ENCODE measurements around the gene KIDINS220. TPM values are rescaled to one million over a fixed set of nuclear protein-coding genes. Genes with fewer than 3 reads are reported as not detected.

KIDINS220 gene
- total and polyA plus RNA-seq, 4 donors = 8.1 to 50.9 (median 30.8) TPM

DNA sequence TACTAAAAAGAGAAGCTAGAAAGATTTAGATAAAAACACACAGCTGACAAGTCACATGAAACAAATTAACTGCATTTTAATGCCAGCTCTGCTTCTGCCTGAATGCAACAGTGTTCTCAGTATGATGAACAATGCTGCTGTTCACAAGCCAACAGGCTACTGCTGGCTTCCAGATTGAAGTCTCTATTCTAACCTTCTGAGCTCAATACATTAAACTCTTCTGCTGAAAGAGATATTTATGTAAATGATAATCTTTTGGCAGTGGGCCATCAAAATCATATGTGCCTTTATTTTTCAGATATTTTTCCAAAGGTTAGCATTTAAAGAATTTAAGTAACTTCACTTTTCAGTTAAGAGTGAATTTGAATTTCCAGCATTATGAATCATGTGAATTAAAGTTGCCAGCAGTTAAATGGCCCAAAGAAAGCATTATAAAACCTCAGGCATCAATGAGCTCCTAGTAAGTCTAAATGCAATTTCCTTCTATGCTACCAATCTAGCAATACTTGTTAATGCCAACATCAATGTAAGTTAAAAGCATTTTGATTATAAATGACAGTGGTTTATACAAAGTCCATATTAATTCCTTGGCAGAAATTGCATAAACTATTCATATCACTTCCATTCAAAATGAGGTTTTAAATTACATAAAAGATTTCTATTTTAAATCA lies 83.2 kb downstream of the KIDINS220 start:
- no peak for DNase-seq (ENCODE audit: low spot score)

DNA sequence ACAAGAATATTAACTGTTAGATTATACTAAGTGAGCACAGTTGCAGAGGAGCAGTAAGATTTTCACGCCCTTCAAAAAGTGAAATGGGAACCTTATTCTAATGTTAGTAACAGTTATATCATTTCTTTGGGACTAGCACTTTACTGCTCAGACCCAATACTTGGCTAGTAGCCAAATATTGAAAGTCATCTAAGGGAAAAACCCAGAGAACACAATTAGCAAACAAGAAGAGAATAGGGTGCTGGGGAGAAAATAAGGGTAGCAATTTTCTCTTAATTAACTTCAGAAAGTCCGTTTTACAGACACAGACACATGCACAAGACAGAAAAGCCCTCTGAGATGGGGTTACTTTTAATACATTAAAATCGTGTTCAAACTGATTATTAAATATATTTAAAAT lies 83.8 kb downstream of the KIDINS220 start:
- WGBS = 94% methylated on average over 3 of the region's 3 CpGs
- TF ChIP-seq, protein P1, sequence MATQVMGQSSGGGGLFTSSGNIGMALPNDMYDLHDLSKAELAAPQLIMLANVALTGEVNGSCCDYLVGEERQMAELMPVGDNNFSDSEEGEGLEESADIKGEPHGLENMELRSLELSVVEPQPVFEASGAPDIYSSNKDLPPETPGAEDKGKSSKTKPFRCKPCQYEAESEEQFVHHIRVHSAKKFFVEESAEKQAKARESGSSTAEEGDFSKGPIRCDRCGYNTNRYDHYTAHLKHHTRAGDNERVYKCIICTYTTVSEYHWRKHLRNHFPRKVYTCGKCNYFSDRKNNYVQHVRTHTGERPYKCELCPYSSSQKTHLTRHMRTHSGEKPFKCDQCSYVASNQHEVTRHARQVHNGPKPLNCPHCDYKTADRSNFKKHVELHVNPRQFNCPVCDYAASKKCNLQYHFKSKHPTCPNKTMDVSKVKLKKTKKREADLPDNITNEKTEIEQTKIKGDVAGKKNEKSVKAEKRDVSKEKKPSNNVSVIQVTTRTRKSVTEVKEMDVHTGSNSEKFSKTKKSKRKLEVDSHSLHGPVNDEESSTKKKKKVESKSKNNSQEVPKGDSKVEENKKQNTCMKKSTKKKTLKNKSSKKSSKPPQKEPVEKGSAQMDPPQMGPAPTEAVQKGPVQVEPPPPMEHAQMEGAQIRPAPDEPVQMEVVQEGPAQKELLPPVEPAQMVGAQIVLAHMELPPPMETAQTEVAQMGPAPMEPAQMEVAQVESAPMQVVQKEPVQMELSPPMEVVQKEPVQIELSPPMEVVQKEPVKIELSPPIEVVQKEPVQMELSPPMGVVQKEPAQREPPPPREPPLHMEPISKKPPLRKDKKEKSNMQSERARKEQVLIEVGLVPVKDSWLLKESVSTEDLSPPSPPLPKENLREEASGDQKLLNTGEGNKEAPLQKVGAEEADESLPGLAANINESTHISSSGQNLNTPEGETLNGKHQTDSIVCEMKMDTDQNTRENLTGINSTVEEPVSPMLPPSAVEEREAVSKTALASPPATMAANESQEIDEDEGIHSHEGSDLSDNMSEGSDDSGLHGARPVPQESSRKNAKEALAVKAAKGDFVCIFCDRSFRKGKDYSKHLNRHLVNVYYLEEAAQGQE (IDR thresholded peaks at IDR 0.05) = no peak
- TF ChIP-seq RAD21 (IDR thresholded peaks at IDR 0.05) = no peak
- no peak for TF ChIP-seq EGR1 (IDR thresholded peaks at IDR 0.05; ENCODE audit: low read depth in 2 of 2)
- Histone ChIP-seq H3K27ac (ENCODE audit: low read depth in 1 of 2, low read length in 2 of 2) (no peak overlapping the region), H3K4me1 (ENCODE audit: control insufficient read depth in 4 of 4, insufficient read depth in 4 of 4, low read length in 3 of 4) (no peaks in the 10 kb centered on the region), H3K27me3 (ENCODE audit: control insufficient read depth in 4 of 4, insufficient read depth in 4 of 4, low read length in 3 of 4) (no peaks in the 10 kb centered on the region), H3K4me3 (ENCODE audit: low read depth in 1 of 3, low read length in 3 of 3) (no peak overlapping the region), H3K9me3 (ENCODE audit: control insufficient read depth in 4 of 4, low read length in 3 of 4) (peaks cover 2 to 5% (median 4%) of the 10 kb centered on the region in 4 donors), H3K9ac (ENCODE audit: low read depth in 1 of 2, low read length in 2 of 2) (no peak overlapping the region), H3K36me3 (ENCODE audit: control insufficient read depth in 4 of 4, insufficient read depth in 3 of 4, low read depth in 1 of 4, low read length in 3 of 4) (peaks cover 4 to 14% (median 11%) of the 10 kb centered on the region in 4 donors)
- no peak for DNase-seq (ENCODE audit: low spot score)

More for the DNA sequence above, 83.2 kb downstream of the KIDINS220 start:
- H3K4me3 ChIP-seq (ENCODE audit: low read depth in 1 of 3, low read length in 3 of 3) = no peak overlapping the region
- no peak overlapping the region for H3K27ac ChIP-seq (ENCODE audit: low read depth in 1 of 2, low read length in 2 of 2)
- no peak overlapping the region for H3K9ac ChIP-seq (ENCODE audit: low read depth in 1 of 2, low read length in 2 of 2)
- no peak for TF ChIP-seq HNF4G (IDR thresholded peaks at IDR 0.05)
- no peak for TF ChIP-seq RAD21 (IDR thresholded peaks at IDR 0.05)
- no peak for TF ChIP-seq YY1 (IDR thresholded peaks at IDR 0.05)
- TF ChIP-seq, protein P2, sequence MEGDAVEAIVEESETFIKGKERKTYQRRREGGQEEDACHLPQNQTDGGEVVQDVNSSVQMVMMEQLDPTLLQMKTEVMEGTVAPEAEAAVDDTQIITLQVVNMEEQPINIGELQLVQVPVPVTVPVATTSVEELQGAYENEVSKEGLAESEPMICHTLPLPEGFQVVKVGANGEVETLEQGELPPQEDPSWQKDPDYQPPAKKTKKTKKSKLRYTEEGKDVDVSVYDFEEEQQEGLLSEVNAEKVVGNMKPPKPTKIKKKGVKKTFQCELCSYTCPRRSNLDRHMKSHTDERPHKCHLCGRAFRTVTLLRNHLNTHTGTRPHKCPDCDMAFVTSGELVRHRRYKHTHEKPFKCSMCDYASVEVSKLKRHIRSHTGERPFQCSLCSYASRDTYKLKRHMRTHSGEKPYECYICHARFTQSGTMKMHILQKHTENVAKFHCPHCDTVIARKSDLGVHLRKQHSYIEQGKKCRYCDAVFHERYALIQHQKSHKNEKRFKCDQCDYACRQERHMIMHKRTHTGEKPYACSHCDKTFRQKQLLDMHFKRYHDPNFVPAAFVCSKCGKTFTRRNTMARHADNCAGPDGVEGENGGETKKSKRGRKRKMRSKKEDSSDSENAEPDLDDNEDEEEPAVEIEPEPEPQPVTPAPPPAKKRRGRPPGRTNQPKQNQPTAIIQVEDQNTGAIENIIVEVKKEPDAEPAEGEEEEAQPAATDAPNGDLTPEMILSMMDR (IDR thresholded peaks at IDR 0.05; ENCODE audit: low read depth, low read length, missing input control) = no peak
- no peak for TF ChIP-seq JUND (IDR thresholded peaks at IDR 0.05)
- TF ChIP-seq, protein P1 (IDR thresholded peaks at IDR 0.05) = no peak
- TF ChIP-seq TAF1 (conservative IDR thresholded peaks at IDR 0.05) = no peak
- no peak for TF ChIP-seq GABPA (IDR thresholded peaks at IDR 0.05 in 1 of 2, conservative IDR thresholded peaks at IDR 0.05 in 1 of 2)
- no peak for TF ChIP-seq EGR1 (IDR thresholded peaks at IDR 0.05; ENCODE audit: low read depth in 2 of 2)
- no peak for TF ChIP-seq SP1 (IDR thresholded peaks at IDR 0.05)
- no peak for TF ChIP-seq FOXA2 (IDR thresholded peaks at IDR 0.05)
- TF ChIP-seq HNF4A (conservative IDR thresholded peaks at IDR 0.05) = no peak
- no peak for TF ChIP-seq NR2F2 (IDR thresholded peaks at IDR 0.05)
- no peak for TF ChIP-seq FOXA1 (IDR thresholded peaks at IDR 0.05)
- H3K36me3 ChIP-seq (ENCODE audit: control insufficient read depth in 4 of 4, insufficient read depth in 3 of 4, low read depth in 1 of 4, low read length in 3 of 4) = peaks cover 4 to 14% (median 11%) of the 10 kb centered on the region in 4 donors
- peaks cover 2 to 5% (median 4%) of the 10 kb centered on the region in 4 donors for H3K9me3 ChIP-seq (ENCODE audit: control insufficient read depth in 4 of 4, low read length in 3 of 4)
- no peaks in the 10 kb centered on the region for H3K27me3 ChIP-seq (ENCODE audit: control insufficient read depth in 4 of 4, insufficient read depth in 4 of 4, low read length in 3 of 4)
- no peaks in the 10 kb centered on the region for H3K4me1 ChIP-seq (ENCODE audit: control insufficient read depth in 4 of 4, insufficient read depth in 4 of 4, low read length in 3 of 4)
